ENCODE data around the gene RANBP1. TPM values are rescaled to one million over a fixed set of nuclear protein-coding genes. Genes with fewer than 3 reads are reported as not detected.

The RANBP1 gene
- total and polyA plus RNA-seq, 9 of the 15 experiments (the other 6 are each of a cell fraction or from before 2014, with no cell fraction given) = 162 to 2,891 (median 1,289) TPM

- intact Hi-C loops (cut with micrococcal nuclease) = loop anchor here (1.0 to 5.0 kb wide), 2 partner anchors 11 to 386 kb away; no protein-coding TSS in a partner anchor
- Histone ChIP-seq H3K9me3 (replicated peaks; ENCODE audit: control insufficient read depth, insufficient read depth, low read depth, low read length) (no peaks in the 10 kb centered on the region), H3K4me3 (peak overlapping the region; percentile 63), H3K4me2 (ENCODE audit: insufficient read depth, low read length) (peak overlapping the region; percentile 90), H4K20me1 (replicated peaks; ENCODE audit: control insufficient read depth, insufficient read depth, low read length) (peaks cover 25% of the 10 kb centered on the region), H3K9ac (ENCODE audit: insufficient read depth in 1 of 2, low read depth in 2 of 2, low read length in 2 of 2) (peak overlapping the region; percentile 96 to 99), H3K79me2 (ENCODE audit: control insufficient read depth, insufficient read depth, low read length) (peaks cover 88% of the 10 kb centered on the region), H3K9me1 (ENCODE audit: control insufficient read depth, insufficient read depth, low read length) (no peaks in the 10 kb centered on the region), H3K4me1 (replicated peaks in 1 of 2; ENCODE audit: control insufficient read depth in 2 of 2, insufficient read depth in 2 of 2, low read length in 2 of 2) (peaks cover 25 to 85% of the 10 kb centered on the region in 2 experiments), H3K27ac (ENCODE audit: extremely low read depth, low read depth, low read length) (peak overlapping the region; percentile 94), H3K36me3 (ENCODE audit: control insufficient read depth, insufficient read depth, low read length) (peaks cover 84% of the 10 kb centered on the region), H2AFZ (ENCODE audit: low read depth, low read length) (peak overlapping the region; percentile 15), H3K27me3 (ENCODE audit: control insufficient read depth in 2 of 2, insufficient read depth in 2 of 2, low read length in 2 of 2) (no peaks in the 10 kb centered on the region)
- peak; percentile 75 for FAIRE-seq
- ATAC-seq = peak; percentile 1; the same call in 1 of the 3 replicates
- DNase-seq (ENCODE audit: extremely low read depth in 1 of 4, low spot score in 3 of 4) = peak; percentile 82 to 83 (median 82)
- in situ Hi-C loops (cut with MboI) = loop anchor here (10.0 kb wide), 1 partner anchor 394 kb away; the partner anchor contains the start of gene GP1BB
- POLR2A ChIA-PET = interaction anchor here (0.5 to 20.7 kb wide), 21 partner anchors 10 to 176 kb away, joined by 3 to 513 read pairs (median 6); partner anchors contain the start of genes TANGO2 and ZDHHC8
- BruUV-seq (replicated peaks) = TSS peak; percentile 64
- CTCF ChIA-PET (ENCODE audit: low intra/inter-chr PET ratio) = interaction anchor here (1.4 kb wide), 1 partner anchor 10 kb away, joined by 3 read pairs; no protein-coding TSS in a partner anchor
- WGBS (ENCODE audit: insufficient coverage, low coverage, missing lambda C conversion rate) = 1% methylated on average over 8 of the region's 8 CpGs
- TF ChIP-seq KLF6 (CRISPR knock-in tag; IDR thresholded peaks at IDR 0.05; ENCODE audit: borderline replicate concordance) (0 out of 2 replicates have a peak, but pooled peaks have one; percentile 2), ATF3 (IDR thresholded peaks at IDR 0.05) (no peak), ATF3 (CRISPR knock-in tag; conservative IDR thresholded peaks at IDR 0.05) (no peak), THRB (CRISPR knock-in tag; conservative IDR thresholded peaks at IDR 0.05) (0 out of 2 replicates have a peak, but pooled peaks have one; percentile 12), DMBX1 (CRISPR knock-in tag; IDR thresholded peaks at IDR 0.05; ENCODE audit: borderline replicate concordance) (0 out of 2 replicates have a peak, but pooled peaks have one; percentile 10), CEBPZ (IDR thresholded peaks at IDR 0.05; ENCODE audit: borderline replicate concordance, low read depth, low read length) (no peak), RHOXF2B (CRISPR knock-in tag; conservative IDR thresholded peaks at IDR 0.05) (0 out of 2 replicates have a peak, but pooled peaks have one; percentile 65), SMAD1 (IDR thresholded peaks at IDR 0.05; ENCODE audit: low read depth, low read length, partially characterized antibody) (peak; percentile 11), NFIC (IDR thresholded peaks at IDR 0.05) (no peak), MEF2A (IDR thresholded peaks at IDR 0.05; ENCODE audit: control insufficient read depth, low read depth, low read length) (no peak), HNRNPUL1 (IDR thresholded peaks at IDR 0.05; ENCODE audit: low read length) (no peak), ZNF699 (CRISPR knock-in tag; IDR thresholded peaks at IDR 0.05; ENCODE audit: insufficient replicate concordance) (no peak), ZNF197 (CRISPR knock-in tag; IDR thresholded peaks at IDR 0.05; ENCODE audit: low read depth) (no peak), RB1 (IDR thresholded peaks at IDR 0.05; ENCODE audit: low read depth) (no peak), NFRKB (IDR thresholded peaks at IDR 0.05; ENCODE audit: low read depth) (no peak), SIN3B (IDR thresholded peaks at IDR 0.05; ENCODE audit: low read depth) (no peak)
These were observed 2.6 kb downstream of the RANBP1 start for GRCh38 chr22:20118300-20119020.

Data from K562 (cell line).